ENCODE data around the gene BIK.
"Not testable (repeated sequence)": the region's sequence is repeated elsewhere in the genome, so short reads cannot be mapped to it uniquely, and the experiment has no call there.

The BIK gene, protein sequence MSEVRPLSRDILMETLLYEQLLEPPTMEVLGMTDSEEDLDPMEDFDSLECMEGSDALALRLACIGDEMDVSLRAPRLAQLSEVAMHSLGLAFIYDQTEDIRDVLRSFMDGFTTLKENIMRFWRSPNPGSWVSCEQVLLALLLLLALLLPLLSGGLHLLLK

DNA sequence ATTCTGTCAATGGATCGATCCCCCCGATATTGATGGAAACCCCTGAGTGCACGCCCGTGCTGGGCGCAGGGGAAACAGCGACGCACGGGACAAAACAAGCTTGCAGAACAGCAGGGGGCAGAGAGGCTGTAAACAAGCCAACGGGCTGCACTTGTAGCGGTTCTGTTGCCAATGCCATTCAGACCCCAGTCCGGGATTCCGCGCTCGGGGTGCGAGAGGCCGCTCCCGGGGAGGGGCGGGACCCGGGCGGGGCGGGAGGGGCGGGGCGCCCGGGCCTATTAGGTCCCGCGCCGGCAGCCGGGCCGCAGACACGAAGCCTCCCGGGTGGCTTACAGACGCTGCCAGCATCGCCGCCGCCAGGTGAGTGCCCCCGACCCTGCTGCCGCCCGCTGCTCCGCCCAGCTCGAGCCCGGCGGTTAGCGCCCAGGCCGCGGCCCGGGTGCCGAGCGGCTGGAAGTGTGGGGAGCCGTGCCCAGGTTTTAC lies at the start of gene BIK:
TSS of gene BIK (plus strand) at position 307 of the 483 bp plus-strand sequence. CDS start 13,273 bp downstream, outside the sequence.
- no peak for DNase-seq

DNA sequence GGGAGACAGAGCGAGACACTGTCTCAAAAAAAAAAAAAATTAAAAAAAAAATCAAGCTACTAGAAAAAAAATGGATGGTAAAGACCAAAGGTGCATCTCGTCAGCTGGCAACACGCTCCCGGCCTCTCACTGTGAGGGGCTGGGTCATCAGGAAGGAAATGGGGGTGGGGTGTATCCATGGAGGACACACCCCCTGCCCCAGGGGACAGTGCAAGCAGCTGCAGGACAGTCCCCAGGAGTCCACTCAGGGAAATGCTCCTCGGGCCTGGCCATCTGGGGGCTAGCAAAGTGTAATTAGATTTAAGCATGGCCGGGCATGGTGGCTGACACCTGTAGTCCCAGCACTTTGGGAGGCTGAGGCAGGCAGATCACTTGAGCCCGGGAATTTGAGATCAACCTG lies 44.4 kb upstream of the BIK start:
- no peak for DNase-seq

GRCh38 chr22:43066844-43067385 lies 43.6 kb upstream of the BIK start:
- DNase-seq, result peak; percentile 72

DNA sequence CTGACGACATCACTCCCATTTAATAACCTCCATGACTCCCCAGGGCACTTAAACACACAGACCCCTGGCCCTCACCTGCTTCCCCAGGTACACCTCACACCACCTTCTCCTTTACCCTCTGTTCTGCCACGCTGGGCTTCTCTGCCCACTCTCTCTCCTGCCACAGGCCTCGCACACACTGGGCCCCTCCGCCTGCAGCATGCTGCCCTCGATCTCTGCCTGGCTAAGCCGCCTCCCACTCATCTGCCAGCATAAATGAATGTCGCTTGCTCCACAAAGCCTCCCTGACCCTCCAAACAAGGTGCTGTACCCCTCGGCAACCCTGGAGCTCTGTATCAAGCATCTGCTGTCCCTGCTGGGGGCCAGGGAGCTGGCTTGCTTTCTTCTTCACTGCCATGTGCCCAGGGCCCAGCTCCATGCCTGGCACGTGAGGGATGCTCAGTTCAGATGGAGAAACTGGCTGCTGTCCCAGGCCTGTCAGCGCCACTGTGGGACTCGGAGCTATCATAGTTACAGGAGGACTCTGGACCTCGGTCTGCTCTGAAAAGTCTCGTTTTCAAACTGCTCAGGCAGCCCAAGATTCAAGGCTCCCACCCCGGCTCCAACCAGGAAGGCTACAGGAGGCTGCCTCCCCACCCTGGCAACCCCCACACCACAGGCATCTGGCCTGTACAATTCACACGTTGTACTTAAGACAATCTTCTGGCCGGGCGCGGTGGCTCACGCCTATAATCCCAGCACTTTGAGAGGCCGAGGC lies 33.3 kb upstream of the BIK start:
- DNase-seq, result no peak

DNA sequence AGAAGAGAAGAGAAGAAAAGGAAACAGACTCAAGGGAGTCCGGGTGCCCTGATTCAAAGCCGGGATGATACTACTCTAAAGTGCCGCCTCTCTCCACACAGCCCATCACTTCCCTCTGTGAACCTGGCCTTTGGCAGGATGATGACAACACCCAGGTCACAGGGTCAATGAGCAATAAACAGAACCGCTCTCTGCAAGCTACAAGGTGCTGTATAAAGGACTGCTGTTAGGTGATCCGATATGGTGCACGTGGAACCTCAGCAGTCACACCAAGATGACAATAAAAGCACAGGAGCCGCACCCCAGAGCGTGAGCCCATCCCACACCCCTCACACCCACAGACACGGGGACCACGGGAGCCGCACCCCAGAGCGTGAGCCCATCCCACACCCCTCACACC lies 32.0 kb upstream of the BIK start:
- DNase-seq, result no peak

DNA sequence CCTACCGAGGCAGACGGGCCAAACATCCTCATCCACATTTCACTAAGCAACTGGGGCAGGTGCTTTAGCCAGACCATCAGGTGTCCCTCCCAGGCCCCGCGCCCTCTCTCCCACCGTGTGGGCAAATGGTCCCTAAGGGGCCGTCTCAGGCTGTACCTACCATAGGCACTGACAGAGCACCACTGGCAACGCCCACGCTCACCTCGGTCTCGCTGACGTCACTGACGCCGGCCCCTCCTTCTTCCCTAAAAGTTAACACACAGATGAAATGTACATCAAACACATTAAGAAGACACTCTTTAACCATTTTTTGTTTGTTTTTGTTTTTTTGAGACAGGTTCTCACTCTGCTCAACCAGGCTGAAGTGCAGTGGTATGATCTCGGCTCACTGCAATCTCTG lies 30.8 kb upstream of the BIK start:
- DNase-seq, result no peak

DNA sequence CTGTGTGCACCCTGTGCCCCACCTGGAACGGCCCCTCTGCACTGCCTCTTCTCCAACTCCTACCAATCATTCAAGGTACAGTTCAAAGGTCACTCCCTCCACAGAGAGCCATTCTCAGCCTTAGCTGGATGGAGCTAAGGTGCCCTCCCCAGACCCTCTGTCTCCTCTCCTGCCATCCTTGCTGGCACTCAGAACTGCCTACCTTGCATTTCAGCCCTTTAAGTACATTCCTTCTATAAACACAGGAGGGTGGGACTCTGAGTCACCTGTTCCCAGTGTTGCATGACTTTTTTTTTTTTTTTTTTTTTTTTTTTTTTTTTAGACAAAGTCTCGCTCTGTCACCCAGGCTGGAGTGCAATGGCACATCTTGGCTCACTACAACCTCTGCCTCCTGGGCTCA lies 29.9 kb upstream of the BIK start:
- no peak for DNase-seq

- peak; percentile 17 for DNase-seq
Observed at GRCh38 chr22:43081968-43082367, 28.6 kb upstream of the BIK start.

- no peak for DNase-seq
Observed at GRCh38 chr22:43085658-43086606, 24.6 kb upstream of the BIK start.

DNA sequence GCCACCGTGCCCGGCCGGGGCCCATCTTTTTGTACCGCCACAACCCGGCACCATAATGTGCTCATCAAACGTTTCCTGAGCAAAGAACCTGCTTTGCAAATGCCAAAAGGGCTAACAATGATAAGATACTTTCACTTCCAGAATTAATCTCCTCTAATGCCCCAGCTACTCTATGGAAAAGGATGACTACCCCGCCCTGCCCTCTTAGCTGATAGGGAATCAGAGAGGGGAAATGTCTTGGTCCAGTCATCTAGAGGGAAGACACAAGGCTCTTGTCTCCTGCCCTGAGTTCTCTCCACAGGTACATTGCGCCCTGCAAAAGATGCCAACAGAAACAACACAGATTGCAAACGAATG lies 21.9 kb upstream of the BIK start:
- no peak for DNase-seq

GRCh38 chr22:43088984-43089717 lies 21.4 kb upstream of the BIK start, which contains the start of gene TTLL1:
TSS of gene TTLL1 (minus strand) at chr22:43089391. CDS start at chr22:43075586, 13,805 bp downstream.
- peak; percentile 85 for DNase-seq

GRCh38 chr22:43090130-43090789 lies 20.3 kb upstream of the BIK start:
- peak; percentile 90 for DNase-seq

GRCh38 chr22:43092085-43092484 lies 18.5 kb upstream of the BIK start:
- DNase-seq, result no peak

- DNase-seq, result no peak
Observed at GRCh38 chr22:43094085-43094484, 16.5 kb upstream of the BIK start.

DNA sequence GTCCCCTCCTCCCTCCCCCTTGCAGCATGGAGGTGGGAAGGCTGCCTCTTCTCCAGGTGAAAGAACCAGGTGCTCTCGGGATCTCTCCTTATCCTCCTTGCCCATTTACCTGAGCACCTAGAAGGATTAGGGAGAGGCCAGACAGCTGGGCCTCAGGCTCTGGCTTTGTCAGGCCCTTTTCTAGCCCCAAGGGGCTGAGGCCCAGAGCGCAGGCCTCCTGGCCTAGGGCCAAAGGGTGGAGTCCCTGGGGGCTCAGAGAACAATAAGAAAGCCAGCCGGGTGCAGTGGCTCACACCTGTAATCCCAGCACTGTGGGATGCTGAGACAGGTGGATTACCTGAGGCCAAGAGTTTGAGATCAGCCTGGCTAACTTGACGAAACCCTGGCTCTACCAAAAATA lies 16.0 kb upstream of the BIK start:
- no peak for DNase-seq

GRCh38 chr22:43096420-43096819 lies 14.1 kb upstream of the BIK start:
- DNase-seq, result no peak

- DNase-seq, result no peak
Observed at GRCh38 chr22:43098356-43098755, 12.2 kb upstream of the BIK start.

DNA sequence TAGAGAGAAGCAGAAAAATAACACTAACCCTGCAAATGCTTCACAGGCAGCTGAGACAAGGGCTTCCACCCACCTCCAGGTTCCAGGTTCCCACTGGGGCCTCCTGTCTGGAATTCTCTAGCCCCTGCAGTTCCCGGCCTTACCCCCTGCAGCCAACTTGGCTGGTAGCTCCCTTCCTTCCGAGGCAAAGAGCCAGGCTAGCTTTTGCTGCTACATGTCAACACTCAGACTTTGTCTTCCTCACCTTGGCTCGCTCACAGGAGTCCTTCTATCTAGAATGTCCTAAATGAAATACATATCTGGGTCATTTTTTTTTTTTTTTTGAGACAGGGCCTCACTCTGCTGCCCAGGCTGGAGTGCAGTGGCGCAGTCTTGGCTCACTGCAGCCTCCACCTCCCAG lies 11.5 kb upstream of the BIK start:
- no peak for DNase-seq

- DNase-seq, result no peak
Observed at GRCh38 chr22:43100225-43100624, 10.3 kb upstream of the BIK start.

GRCh38 chr22:43101306-43101705 lies 9.2 kb upstream of the BIK start:
- DNase-seq, result no peak

GRCh38 chr22:43104056-43104625 lies 6.4 kb upstream of the BIK start:
- not testable (repeated sequence) for DNase-seq
